ENCODE measurements around the gene SH3PXD2B.

SH3PXD2B gene

DNA sequence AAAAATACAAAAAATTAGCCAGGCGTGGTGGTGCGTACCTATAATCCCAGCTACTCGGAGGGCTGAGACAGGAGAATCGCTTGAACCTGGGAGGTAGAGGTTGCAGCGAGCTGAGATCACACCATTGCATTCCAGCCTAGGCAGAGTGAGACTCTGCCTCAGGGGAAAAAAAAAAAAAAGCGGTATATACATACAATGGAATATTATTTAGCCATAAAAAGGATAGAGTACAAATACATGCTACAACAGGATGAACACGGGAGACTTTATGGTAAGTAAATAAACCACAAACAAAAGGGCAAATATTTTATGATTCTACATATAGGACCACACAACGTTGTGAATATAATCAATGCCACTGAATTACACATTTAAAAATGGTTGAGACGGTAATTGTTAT, 176.0 kb downstream of the SH3PXD2B start:
- TF ChIP-seq, protein P1, sequence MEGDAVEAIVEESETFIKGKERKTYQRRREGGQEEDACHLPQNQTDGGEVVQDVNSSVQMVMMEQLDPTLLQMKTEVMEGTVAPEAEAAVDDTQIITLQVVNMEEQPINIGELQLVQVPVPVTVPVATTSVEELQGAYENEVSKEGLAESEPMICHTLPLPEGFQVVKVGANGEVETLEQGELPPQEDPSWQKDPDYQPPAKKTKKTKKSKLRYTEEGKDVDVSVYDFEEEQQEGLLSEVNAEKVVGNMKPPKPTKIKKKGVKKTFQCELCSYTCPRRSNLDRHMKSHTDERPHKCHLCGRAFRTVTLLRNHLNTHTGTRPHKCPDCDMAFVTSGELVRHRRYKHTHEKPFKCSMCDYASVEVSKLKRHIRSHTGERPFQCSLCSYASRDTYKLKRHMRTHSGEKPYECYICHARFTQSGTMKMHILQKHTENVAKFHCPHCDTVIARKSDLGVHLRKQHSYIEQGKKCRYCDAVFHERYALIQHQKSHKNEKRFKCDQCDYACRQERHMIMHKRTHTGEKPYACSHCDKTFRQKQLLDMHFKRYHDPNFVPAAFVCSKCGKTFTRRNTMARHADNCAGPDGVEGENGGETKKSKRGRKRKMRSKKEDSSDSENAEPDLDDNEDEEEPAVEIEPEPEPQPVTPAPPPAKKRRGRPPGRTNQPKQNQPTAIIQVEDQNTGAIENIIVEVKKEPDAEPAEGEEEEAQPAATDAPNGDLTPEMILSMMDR (IDR thresholded peaks at IDR 0.05; ENCODE audit: insufficient read depth, missing control alignments): no peak
- FAIRE-seq: no peak
- DNase-seq (ENCODE audit: insufficient read length, low spot score): no peak

DNA sequence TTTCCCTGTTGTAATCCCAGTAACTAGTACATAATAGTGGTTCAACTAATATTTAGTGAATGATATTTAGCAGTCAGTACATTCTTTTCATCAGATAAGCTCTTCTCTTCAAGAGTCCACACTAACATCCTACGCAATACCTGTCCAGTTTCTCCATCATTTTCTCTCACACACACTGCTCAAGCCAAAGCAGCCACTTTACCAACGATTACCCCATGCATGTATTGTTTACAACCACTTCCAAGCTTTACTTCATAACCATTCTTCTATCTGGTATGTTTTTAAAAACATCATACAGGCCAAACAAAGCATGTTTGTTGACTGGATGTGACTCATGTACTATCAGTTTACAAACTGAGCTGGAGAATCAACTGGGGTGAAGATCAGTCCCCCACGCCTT, 178.1 kb downstream of the SH3PXD2B start:
- FAIRE-seq: no peak
- no peak for DNase-seq (ENCODE audit: insufficient read length, low spot score)
- TF ChIP-seq, protein P1 (IDR thresholded peaks at IDR 0.05; ENCODE audit: insufficient read depth, missing control alignments): no peak
